Hepatic stellate cell (primary cell): ENCODE results near the gene MYO1D.
A peak's percentile ranks its signal among the peaks of the same experiment; 100 is the strongest.

Source experiments
- DNase-seq: peaks from one replicate; pipeline ENCODE4 v3.0.0; 2011; ENCODE audit warnings: low spot score

MYO1D gene

DNA sequence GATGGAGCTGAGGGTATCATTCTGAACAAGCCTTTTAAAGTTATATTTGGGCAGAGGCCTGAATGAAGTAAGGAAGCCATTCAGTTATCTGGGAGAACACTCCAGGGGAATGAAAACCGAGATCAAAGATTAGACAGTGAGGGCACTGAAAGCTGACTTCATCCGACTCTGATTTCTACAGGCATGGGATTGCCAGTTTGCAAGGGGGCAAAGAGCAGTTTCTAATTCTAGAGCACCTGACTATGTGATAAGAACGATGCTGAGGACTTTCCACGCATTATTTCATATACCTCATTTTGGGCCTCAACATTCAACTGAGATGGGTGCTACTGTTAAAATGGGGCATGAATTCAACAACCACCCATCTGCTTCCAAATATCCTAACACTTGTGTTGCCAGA lies 254.4 kb downstream of the MYO1D start:
- no peak for DNase-seq

DNA sequence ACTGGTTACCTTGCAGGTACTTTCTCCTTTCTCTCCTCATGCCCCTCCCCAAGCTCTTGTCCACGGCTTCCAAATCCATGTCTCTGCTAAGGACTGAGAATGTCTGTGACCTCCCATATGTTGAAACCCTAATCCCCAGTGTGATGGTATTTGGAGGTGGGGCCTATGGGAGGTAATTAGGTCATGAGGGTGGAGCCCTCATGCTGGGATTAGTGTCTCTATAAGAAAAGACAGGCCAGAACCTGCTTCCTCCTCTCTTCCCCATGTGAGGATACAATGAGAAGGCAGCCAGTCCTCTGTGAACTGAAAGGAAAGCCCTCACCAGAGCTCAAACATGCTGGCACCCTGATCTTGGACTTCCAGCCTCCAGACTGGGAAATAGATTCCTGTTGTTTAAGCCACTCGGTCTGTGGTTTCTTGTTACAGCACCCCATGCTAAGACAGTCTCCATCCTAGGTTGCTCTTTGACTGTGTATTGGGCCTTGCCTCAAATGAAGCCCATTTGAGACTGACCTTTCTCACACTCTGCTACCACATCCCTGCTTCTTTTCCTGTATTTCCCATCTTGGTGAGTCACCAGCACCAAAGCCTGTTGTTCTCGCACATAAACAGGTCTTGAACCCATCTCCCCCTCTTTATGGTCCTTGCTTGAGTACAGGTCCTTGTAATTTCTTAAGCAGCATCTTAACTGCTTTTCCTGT lies 255.2 kb downstream of the MYO1D start:
- no peak for DNase-seq

DNA sequence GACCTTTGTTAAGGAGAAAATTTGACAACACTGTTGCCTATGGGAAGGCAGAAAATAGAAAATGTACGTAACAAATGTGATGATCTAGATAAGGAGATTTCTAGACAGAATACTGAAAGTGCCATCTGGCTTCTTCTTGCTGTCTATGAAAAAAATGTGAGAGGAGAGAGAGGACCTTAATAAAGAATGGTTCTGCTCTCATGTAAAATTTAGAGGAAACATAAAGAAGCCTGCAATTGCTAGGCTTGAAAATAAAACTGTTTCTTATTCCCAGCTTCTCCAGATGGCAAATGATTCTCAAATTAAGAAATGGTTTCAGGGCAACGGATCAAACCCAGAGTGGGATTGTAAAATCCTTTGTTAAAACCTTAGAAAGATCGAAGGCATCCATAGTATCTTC lies 261.6 kb downstream of the MYO1D start:
- DNase-seq: no peak

DNA sequence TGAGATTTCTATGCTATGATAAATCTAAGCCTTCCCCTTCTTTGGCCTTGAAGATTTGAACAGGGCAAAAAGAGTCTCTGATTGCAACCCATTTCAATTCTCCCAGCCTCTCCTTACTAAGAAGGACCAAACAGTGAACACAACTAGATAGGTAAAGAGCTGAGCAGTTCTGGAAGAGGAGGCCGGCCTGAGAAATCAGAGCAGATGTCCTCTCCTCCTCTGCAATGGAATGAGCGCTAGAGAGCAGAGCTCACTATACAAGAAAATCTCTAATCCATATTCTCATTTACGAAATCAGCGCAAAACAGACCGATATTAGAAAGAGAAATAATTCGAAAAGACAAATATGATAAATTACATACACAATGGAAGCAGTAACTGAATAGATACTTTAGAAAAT lies 266.0 kb downstream of the MYO1D start:
- DNase-seq: no peak

DNA sequence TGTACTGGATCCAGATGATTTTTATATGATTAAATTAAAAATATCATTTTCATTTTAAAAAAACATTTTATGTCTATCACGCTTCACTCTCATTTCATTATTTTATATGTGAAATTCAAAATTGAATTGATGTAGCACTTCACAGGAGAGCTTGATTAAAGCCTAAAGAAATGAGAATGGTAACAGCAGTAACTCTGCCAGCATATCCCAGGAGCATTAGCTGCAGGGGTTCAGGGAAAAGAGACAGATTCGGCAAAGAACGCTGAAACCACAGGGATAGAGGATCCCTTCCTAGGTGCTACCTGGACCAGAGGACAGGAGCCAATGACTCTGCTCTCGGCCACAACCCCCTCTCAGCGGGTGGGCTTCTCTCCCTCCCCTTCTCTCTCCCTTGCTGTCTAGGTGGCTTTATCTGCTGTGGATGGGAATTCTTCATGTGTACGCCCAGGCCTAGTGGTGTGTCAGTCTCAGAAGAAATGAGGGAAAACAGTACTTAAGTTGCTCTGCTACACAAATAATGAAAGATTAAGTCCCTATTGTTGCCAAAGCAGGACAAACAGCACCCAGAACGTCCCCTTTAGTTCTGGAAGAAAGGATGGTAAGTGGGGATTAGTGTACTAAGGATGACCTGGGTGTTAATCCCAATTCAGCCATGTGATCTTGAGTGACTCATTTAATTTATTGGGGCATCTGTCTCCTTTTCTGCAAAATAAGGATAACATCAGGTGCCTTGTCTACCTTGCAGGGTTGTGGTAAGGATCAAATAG lies 266.9 kb downstream of the MYO1D start:
- no peak for DNase-seq

DNA sequence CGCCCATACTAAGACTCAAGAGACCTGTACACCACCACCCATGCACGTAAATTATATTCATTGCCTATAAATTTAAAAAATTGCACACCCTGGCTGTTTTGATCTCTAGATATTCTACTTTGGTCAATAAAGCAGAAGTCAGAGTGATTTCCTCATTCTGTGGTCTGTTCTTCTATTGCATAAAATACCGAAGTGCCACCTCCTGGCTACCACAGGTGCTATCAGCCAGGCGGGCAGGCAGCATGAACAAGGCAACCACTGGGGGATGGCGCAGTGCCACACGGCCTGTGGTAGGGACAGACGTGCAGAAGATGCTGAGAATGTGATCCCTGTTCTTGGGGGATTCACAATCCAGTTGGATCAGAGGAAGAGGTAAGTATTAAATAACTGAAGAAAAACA lies 267.8 kb downstream of the MYO1D start:
- no peak for DNase-seq

DNA sequence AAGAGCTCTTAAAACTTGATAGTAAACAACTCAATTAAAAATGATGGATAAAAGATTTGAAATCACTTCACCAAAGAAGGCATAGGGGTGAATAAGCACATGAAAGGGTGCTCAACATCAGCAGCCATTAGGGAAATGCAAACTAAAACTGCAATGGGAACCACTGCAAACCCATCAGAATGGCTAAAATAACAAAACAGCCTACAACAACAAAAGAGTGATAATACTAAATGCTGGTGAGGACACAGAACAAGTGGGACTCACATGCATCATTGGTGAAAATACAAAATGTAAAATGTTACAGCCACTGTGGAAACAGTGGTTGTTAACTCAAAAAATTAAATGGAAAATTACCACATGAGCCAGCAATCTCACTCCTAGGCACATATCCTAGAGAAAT lies 268.7 kb downstream of the MYO1D start:
- no peak for DNase-seq

DNA sequence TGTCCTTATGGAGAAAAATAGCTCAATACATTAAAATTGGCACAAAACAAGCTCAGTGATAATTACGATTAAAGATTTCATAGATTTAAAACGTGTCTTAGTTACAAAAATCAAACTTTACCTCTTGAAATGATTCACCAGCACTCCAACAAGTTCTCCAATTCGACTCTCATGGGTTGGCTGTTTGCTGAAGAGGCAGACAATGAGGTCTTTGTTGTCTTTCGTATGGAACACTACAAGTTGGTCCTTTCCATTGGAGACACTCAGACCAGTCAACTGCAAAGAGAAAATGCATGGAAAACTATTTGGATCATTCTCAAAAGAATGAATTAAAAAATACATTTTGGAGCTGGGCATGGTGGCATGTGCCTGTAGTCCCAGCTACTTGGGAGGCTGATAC lies 272.0 kb downstream of the MYO1D start:
- no peak for DNase-seq

DNA sequence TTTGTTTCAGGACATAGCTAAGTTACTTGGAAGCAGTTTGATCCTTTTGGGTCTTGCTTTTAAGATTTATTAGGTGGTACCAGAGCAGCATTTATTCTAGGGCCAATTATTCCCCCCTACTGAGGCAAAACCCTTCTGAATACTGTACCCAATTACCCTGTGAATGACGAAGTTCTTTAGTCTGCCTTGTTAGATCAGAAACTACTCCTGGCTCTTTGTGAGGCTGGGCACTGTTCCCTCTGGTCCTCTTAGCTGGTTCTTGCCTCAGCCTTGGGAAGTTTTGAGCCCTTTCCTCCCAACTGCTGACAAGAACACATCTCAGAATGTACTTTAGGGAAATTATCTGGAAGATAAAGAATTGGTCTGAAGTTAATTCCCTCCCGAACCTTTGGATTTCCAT lies 274.5 kb downstream of the MYO1D start:
- DNase-seq: no peak

DNA sequence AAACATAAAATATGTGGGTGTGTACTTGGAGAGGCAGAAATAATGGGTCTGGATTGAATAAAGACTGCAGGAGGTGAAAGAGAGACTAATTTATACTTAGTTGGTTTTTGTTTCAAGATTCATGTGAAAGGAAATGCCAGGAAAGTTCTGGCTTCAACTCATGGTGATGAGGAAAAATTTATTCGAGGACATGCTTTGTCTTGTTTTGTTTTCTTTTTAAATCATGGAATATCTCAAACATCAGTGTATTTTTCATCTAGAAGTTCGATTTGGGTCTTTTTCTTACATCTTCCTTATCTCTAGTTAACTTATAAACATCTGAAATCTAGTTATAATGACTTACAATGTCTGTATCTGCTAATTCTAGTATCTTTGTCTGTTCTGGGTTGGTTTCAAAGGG lies 275.1 kb downstream of the MYO1D start:
- DNase-seq: no peak

DNA sequence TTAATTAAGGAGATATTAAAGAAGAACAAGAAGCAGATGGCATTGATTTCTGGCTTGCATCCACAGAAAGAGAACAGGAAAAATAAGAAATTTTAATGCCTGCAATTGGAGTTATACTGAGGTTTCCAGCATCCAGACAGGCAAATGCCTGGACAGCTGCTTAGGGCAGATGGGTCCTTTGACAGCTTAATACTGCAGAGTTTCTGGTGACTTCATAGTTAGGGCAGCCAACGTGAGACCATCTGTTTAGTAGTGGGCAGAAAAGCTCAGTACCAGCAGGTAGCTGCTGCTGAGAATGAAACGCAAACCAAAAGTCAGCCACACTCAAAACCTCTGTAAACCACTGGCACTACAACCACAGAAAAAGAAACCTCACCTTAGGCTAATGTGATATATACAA lies 280.3 kb downstream of the MYO1D start:
- no peak for DNase-seq

DNA sequence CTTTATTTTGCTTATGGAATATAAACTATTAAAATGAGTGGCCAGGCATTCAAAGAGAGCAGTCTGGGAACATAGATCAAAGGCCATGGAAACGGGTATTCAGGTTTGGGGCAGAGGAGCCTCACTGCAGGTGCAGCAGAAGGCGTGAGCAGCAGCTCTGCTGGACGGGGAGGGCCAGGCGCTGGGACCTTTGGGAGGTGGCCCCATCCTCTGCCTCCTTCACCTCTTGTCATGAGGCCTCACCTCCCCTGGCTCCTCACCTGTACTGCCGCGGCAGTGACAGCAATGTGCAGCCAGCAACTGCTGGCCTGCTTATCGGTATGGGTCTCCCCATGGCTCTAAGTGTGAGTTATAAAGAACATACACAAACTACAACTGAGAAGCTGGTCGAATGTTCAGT lies 280.7 kb downstream of the MYO1D start:
- no peak for DNase-seq

DNA sequence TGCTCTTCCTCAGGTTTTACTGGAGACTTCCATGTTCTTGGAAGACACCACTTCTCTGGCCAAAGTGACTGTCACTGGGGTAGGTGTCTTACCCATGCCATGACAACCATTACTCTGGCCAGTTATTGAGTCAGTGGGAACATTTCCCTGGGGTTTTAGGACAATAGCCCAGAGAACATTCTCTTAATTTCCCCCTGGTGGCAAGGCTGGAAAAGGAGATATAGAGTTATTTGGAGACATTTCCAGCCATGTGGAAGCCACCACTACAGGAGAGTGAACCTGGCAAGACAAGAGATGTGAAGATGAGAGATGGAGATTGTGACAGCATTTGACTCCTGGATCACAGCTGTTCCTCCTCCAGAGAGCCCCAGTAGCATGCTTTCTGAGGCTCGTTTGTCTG lies 283.9 kb downstream of the MYO1D start:
- no peak for DNase-seq

DNA sequence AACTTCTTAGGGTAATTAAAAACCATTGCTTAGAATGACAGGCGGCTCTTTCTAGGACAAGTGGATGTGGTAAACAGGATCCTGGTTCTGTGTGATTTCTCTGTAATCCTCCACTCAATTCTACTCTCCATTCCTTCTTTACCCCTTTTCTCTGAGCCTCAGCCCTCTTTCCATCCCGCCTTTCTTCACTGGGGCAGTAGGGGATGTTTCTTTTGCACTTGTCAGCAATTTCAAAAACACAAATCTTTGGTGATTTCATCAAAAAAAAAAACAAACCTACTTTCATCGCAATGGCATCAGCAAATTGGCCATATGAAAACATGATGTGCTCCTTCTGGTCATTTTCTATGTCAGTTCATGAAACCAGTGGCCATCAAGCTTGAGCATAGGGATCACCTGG lies 285.5 kb downstream of the MYO1D start:
- no peak for DNase-seq

DNA sequence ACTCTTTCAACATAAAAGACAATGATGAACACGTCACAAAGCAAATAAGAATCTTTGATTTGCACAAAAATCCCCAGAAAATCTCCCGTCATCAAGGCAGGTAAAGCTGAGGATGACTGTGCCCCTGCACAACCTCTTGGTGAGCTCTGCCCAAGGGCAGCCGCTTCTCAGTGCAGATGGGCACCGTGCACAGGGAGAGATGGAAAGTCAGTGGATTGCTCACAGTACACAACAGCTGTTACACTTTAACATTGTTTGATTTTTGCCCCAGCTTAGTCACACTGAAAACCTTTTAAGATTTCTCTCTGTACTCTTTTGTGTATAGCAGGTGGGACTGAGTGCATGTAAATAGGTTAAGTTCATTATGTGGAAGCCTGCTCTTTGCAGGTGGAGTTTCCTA lies 285.9 kb downstream of the MYO1D start:
- DNase-seq: no peak

DNA sequence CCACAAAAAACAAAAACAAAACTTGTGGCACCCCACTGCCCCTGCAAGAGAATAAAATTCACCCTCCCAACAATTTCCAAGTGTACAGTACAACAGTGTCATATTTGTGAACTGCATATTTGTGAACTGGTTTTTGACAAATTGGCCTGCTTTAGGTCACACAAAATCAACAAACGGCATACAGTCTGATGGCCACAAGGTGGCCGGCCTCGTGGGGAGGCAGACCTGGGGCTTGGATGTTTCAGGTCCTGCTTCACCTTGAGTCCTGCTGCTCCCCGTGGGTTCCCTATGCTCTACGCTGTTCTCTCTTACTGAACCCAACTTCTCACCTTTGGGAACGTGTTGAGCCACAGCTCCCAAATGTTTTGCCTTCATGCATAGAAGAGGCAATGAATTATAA lies 287.9 kb downstream of the MYO1D start:
- no peak for DNase-seq

DNA sequence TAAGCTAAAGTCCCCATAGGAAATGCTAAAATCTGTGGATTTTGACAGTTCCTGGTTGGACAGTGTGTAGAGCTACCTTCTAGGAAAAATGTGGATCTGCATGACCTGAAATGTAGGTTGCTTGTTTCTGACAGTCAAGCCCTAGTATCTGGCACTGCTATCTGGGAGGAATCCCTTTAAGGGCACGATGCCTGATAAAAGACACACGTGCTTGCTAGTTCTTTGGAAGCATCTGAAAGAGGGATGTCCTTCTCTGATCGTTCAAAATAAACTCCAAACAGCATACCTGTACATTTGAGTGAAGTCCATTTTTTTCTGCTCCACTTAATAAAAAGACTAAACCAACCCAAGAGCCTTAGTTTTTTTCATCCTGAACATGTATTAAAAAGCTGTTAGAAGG lies 288.8 kb downstream of the MYO1D start:
- DNase-seq: no peak

DNA sequence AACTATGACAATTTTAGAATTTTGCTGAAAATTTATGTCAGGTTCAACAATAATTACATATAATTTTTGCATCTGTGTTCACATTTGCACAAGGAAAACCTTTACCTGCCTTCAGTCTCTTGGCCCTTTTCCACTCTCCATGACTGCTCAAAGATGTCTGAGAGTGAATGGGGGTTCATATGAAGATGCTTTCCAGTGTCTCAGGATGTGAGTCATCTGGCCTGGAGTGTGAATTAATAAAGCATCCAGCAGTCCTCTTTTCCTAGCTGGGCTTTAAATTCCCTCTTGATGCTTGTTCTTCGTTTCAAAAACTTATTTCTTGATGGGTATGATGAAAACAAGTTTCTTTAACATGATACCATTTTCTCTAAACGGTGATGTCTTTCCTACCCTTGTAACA lies 290.3 kb downstream of the MYO1D start:
- peak; percentile 23 for DNase-seq

DNA sequence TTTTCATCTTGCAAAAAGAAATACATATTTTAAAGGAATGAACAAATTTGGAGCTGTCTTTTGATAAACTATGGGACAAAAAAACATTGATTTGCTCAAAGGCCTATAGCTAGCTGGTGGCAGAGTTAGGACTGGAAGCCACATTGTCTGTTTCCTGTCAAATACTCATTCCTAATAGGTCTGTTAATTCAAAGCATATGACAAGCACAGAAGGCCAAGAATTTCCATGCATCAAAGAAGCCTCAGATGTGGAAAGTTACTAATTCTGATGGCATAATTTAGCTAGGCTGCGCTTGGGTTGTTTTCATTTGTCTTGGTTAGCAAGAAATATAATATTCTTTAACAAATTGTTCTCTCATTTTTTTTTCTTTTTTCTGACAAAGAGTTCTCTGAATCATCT lies 292.1 kb downstream of the MYO1D start:
- DNase-seq: no peak

DNA sequence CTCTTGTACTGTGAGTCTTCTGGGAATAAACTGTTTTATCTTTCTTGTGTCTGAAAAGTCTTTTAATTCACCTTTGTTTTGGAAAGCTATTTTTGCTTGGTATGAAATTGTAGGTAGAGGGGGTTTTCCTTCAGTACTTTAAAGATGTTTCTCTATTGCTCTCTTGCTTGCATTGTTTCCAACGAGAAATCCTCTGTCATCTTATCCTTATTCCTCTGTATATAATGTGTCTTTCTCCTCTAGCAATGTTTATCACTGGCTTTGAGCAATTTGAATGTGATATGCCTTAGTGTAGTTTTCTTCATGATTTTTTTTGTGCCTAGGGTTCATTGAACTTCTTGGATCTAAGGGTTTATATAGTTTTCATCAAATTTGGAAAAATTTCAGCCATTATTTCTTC lies 293.9 kb downstream of the MYO1D start:
- DNase-seq: no peak

DNA sequence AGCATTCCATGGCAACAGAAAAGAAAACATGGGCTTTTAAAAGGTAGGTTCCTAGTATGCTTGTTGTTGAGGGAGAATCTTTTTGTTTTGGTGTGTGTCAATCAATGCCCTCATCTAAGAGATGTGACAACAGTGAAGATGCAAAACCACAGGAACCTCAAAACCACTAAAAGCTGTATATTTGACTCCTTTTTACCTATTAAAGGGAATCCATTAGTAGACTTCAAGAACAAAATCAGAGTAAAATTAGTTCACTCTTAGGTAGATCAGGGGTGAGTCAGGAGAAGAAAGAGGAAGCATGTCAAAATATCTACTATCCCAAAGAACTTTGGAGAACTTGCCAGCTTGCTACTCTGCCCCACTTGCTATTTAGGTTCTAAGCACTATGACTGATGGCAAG lies 301.1 kb downstream of the MYO1D start:
- DNase-seq: no peak

DNA sequence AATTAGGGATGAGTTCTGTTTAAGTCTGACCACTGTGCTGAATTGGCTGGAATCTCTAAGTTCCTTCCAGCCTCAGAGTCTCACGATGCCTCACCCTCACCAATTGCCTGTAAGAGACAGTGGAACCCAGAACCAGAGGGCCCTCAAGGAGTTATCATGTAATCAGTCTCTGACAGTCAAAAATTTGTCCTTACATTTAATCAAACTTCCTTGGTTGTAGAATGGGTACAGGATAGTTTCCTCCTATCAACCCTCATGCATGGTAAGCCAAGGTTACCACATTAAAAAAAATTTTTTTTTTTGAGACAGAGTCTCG lies 306.9 kb downstream of the MYO1D start:
- no peak for DNase-seq

DNA sequence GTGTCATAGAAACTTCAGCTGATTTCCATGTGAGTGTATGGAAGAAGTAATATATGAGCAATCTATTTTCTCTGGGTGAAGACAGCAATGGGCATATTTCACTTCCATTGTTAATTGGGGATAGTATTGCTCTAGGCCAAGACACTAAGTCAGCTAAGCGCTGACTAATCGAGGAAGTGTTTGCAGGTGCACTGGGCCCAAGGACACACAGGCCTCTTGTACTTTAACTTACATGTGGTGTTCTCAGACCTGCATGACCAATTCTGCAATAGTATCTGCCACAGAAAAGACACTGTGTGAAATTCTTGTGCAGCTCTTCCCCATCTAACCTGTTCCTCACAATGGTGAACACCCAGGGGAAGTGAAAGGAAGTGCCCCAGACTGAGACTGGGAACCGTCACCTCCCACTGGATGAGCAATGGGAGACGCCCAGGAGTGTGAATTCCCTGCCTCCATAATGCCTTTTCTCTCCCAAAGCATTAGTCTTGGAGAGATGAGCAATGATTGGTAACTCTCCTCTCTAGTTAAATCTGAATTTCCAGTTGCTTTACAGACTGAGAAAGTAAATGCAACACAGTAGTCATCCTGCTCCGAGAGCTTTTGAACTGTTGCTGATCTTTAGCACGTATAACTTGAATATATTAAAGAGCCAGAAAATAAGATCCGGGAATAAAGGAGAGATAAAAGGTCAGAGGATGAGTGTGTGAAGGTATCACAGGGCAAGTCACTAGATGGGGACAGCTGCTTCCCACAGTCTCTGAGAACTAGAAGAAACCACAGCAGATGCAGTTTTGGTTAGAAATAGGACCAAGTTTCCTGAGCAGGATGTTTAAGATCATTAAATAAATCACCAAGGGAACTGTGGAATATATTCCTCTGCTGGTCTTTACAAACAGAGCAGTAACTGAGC lies 307.5 kb downstream of the MYO1D start:
- DNase-seq: peak; percentile 38
